ENCODE measurements around the gene KRT3.

KRT3 gene

DNA sequence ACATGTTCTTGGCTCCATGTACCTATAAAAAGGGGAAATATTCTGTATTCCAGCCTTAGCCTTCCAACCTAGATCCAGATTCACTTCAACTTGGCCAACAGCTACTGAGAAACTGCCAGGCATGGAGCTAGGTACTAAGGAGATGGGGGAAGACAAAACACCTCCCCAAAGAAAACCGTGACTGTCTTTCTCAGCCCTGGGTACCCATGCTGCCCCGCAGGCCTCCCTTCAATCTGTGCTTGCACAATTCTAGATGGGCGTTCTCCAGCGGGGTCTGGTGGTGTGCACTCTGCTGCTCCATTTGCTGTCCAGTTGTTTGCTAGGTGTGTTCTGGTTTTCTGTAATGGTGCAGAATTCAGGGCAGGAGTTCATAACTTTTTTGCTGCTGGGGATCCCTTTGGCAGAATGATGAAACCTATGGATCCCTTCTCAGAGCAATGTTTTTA, 18.8 kb upstream of the KRT3 start:
- TF ChIP-seq, protein P1, sequence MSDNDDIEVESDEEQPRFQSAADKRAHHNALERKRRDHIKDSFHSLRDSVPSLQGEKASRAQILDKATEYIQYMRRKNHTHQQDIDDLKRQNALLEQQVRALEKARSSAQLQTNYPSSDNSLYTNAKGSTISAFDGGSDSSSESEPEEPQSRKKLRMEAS (IDR thresholded peaks at IDR 0.05): no peak
- TF ChIP-seq, protein P2, sequence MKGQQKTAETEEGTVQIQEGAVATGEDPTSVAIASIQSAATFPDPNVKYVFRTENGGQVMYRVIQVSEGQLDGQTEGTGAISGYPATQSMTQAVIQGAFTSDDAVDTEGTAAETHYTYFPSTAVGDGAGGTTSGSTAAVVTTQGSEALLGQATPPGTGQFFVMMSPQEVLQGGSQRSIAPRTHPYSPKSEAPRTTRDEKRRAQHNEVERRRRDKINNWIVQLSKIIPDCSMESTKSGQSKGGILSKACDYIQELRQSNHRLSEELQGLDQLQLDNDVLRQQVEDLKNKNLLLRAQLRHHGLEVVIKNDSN (IDR thresholded peaks at IDR 0.05): no peak
- TF ChIP-seq CEBPB (IDR thresholded peaks at IDR 0.05) (no peak), YY1 (IDR thresholded peaks at IDR 0.05; ENCODE audit: low read depth) (no peak), EP300 (IDR thresholded peaks at IDR 0.05; ENCODE audit: borderline replicate concordance) (no peak), TCF12 (IDR thresholded peaks at IDR 0.05; ENCODE audit: low read depth) (no peak), RAD21 (IDR thresholded peaks at IDR 0.05; ENCODE audit: low read depth) (no peak), ZBTB7A (IDR thresholded peaks at IDR 0.05; ENCODE audit: low read depth) (no peak), TEAD4 (IDR thresholded peaks at IDR 0.05) (no peak), CREB1 (IDR thresholded peaks at IDR 0.05; ENCODE audit: low read depth) (no peak), EGR1 (IDR thresholded peaks at IDR 0.05) (no peak), NFIC (IDR thresholded peaks at IDR 0.05) (no peak), TAF1 (IDR thresholded peaks at IDR 0.05; ENCODE audit: low read depth) (no peak), FOXM1 (IDR thresholded peaks at IDR 0.05; ENCODE audit: borderline replicate concordance, low read depth) (no peak)
- TF ChIP-seq, protein P3, sequence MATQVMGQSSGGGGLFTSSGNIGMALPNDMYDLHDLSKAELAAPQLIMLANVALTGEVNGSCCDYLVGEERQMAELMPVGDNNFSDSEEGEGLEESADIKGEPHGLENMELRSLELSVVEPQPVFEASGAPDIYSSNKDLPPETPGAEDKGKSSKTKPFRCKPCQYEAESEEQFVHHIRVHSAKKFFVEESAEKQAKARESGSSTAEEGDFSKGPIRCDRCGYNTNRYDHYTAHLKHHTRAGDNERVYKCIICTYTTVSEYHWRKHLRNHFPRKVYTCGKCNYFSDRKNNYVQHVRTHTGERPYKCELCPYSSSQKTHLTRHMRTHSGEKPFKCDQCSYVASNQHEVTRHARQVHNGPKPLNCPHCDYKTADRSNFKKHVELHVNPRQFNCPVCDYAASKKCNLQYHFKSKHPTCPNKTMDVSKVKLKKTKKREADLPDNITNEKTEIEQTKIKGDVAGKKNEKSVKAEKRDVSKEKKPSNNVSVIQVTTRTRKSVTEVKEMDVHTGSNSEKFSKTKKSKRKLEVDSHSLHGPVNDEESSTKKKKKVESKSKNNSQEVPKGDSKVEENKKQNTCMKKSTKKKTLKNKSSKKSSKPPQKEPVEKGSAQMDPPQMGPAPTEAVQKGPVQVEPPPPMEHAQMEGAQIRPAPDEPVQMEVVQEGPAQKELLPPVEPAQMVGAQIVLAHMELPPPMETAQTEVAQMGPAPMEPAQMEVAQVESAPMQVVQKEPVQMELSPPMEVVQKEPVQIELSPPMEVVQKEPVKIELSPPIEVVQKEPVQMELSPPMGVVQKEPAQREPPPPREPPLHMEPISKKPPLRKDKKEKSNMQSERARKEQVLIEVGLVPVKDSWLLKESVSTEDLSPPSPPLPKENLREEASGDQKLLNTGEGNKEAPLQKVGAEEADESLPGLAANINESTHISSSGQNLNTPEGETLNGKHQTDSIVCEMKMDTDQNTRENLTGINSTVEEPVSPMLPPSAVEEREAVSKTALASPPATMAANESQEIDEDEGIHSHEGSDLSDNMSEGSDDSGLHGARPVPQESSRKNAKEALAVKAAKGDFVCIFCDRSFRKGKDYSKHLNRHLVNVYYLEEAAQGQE (IDR thresholded peaks at IDR 0.05; ENCODE audit: low read depth): no peak

DNA sequence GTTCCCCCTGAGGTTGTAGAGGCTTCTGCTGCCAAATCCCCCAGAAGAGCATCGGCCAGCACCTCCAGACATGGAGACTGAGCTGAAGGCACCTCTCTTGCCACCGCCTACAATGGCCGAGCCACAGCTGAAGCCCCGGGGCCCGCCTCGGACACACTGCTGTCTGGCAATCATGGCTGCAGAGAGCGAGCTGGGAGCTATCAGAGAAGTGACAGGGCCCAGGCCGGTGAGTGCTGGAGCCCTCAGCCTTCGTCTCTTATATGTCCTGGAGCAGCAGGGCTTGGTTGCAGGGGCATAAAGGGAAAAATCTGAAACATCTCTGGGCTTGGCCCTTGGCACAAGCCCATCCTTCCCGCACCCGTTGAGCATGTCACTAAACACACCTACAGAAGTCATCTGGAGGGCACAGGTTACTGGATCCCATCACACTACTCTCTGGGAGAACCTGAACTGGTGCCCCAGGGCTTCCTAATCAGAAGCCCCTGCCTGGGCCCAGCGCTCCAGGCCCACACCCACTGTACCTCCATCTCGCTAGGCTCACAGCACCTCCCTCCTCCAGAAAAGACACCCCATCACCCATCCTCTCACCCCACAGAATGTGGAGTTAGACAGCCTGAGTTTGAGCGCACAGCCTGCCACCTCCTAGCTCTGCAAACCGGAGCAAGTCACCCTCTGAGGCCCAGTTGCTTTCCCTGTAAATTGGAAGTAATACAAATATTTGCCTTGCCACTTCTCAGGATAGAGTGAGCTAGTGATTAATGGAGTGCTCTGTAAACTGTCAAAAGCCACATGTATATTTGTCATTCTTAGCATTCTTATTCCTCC, 18.2 kb upstream of the KRT3 start, which contains the start of gene KRT4:
Gene KRT4, minus strand, starts transcription at position 232 of the 825 bp plus-strand sequence. Its CDS starts 58 bp downstream, at position 174.
- TF ChIP-seq EGR1 (IDR thresholded peaks at IDR 0.05): no peak
- TF ChIP-seq TCF12 (IDR thresholded peaks at IDR 0.05; ENCODE audit: low read depth): no peak
- no peak for TF ChIP-seq NFIC (IDR thresholded peaks at IDR 0.05)
- no peak for TF ChIP-seq EP300 (IDR thresholded peaks at IDR 0.05; ENCODE audit: borderline replicate concordance)
- TF ChIP-seq YY1 (IDR thresholded peaks at IDR 0.05; ENCODE audit: low read depth): no peak
- no peak for TF ChIP-seq CREB1 (IDR thresholded peaks at IDR 0.05; ENCODE audit: low read depth)
- TF ChIP-seq, protein P2 (IDR thresholded peaks at IDR 0.05): no peak
- TF ChIP-seq, protein P3 (IDR thresholded peaks at IDR 0.05; ENCODE audit: low read depth): no peak
- TF ChIP-seq TAF1 (IDR thresholded peaks at IDR 0.05; ENCODE audit: low read depth): no peak
- no peak for TF ChIP-seq TEAD4 (IDR thresholded peaks at IDR 0.05)
- TF ChIP-seq, protein P1 (IDR thresholded peaks at IDR 0.05): no peak
- TF ChIP-seq ZBTB7A (IDR thresholded peaks at IDR 0.05; ENCODE audit: low read depth): no peak
- no peak for TF ChIP-seq RAD21 (IDR thresholded peaks at IDR 0.05; ENCODE audit: low read depth)
- no peak for TF ChIP-seq CEBPB (IDR thresholded peaks at IDR 0.05)

DNA sequence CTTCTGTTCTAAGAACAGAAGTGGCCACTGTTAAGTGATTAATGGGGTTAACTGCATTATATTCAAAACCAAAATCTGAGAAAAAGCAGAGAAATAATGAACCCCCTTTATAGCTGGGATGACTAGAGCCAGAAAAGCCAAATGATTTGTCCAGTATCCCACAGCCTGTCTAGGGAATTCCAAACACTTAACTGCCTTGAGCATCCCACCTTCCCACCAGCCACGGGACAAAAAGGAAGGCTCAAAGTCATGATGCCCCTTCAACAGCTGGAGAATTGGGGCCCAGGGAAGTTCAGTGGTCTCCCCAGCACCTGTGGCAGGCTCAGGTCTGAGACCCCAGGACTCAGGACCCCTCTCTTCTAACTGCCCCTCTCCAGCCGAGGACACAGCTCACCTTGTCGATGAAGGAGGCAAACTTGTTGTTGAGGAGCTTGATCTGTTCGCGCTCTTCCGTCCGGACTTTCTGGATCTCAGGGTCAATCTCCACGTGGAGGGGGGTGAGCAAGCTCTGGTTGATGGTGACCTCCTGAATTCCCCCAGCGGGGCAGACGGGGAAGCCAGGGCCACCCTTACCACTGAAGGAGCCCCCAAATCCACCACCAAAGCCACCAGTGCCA, 17.4 kb upstream of the KRT3 start:
- TF ChIP-seq, protein P2 (IDR thresholded peaks at IDR 0.05): no peak
- TF ChIP-seq ZBTB7A (IDR thresholded peaks at IDR 0.05; ENCODE audit: low read depth): 0 out of 2 replicates have a peak, but pooled peaks have one; percentile 37

DNA sequence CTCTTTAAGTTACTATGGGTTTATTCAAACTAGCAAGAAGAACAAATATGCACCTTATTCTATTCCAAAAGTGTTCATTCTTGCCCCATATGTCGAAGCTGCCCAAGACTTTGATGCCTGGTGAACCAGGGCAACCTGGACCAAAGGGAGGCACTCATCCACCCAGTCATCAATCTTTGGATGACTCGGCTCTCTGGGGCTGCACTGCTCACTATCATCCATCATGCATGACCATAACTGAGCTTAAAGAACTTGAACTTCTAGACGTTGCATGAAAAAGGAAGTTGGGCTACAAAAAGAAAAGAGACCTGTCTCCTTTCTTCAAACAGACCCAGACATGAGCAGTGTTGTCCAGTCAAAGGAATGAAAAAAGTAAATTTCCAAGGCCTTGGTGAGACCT, 16.8 kb upstream of the KRT3 start:
- TF ChIP-seq CREB1 (IDR thresholded peaks at IDR 0.05; ENCODE audit: low read depth): no peak
- TF ChIP-seq, protein P1 (IDR thresholded peaks at IDR 0.05): no peak
- no peak for TF ChIP-seq TEAD4 (IDR thresholded peaks at IDR 0.05)
- TF ChIP-seq EP300 (IDR thresholded peaks at IDR 0.05; ENCODE audit: borderline replicate concordance): no peak
- TF ChIP-seq NFIC (IDR thresholded peaks at IDR 0.05): no peak
- no peak for TF ChIP-seq RAD21 (IDR thresholded peaks at IDR 0.05; ENCODE audit: low read depth)
- TF ChIP-seq TCF12 (IDR thresholded peaks at IDR 0.05; ENCODE audit: low read depth): no peak
- no peak for TF ChIP-seq EGR1 (IDR thresholded peaks at IDR 0.05)
- TF ChIP-seq CEBPB (IDR thresholded peaks at IDR 0.05): no peak
- no peak for TF ChIP-seq TAF1 (IDR thresholded peaks at IDR 0.05; ENCODE audit: low read depth)
- TF ChIP-seq, protein P3 (IDR thresholded peaks at IDR 0.05; ENCODE audit: low read depth): no peak

Data from Ishikawa (cell line).